Measurements from ENCODE around the gene AHSG. TPM values are rescaled to one million over a fixed set of nuclear protein-coding genes. Genes with fewer than 3 reads are reported as not detected.

The AHSG gene
- total and polyA plus RNA-seq, 10 of the 15 experiments (the other 5 are each of a cell fraction or from before 2014, with no cell fraction given) = 0.06 to 0.90 (median 0.15) TPM; not detected in 7

- TF ChIP-seq USF2 (IDR thresholded peaks at IDR 0.05; ENCODE audit: borderline replicate concordance, low read depth, low read length) (no peak; the same call in 1 of the 2 replicates), ATF2 (IDR thresholded peaks at IDR 0.05; ENCODE audit: low read length) (peak; percentile 88), STAT3 (IDR thresholded peaks at IDR 0.05; ENCODE audit: low read depth, low read length) (0 out of 2 replicates have a peak, but pooled peaks have one; percentile 43), ASH2L (IDR thresholded peaks at IDR 0.05; ENCODE audit: borderline replicate concordance, low read depth) (no peak), ATF3 (IDR thresholded peaks at IDR 0.05; ENCODE audit: borderline replicate concordance, extremely low read depth, low read depth, low read length) (peak; percentile 67; the same call in 1 of the 2 replicates), NFYB (IDR thresholded peaks at IDR 0.05; ENCODE audit: insufficient read depth, low read depth, low read length) (peak; percentile 91), NRF1 (conservative IDR thresholded peaks at IDR 0.05; ENCODE audit: low read depth, low read length) (no peak), ZBTB11 (CRISPR knock-in tag; IDR thresholded peaks at IDR 0.05) (no peak), BACH1 (IDR thresholded peaks at IDR 0.05; ENCODE audit: borderline replicate concordance) (0 out of 2 replicates have a peak, but pooled peaks have one; percentile 43), MTA3 (IDR thresholded peaks at IDR 0.05; ENCODE audit: borderline replicate concordance, low read length) (no peak), HCFC1 (IDR thresholded peaks at IDR 0.05; ENCODE audit: low read length) (peak; percentile 74), NFIC (IDR thresholded peaks at IDR 0.05; ENCODE audit: low read depth, low read length) (no peak), MEF2B (IDR thresholded peaks at IDR 0.05; ENCODE audit: partially characterized antibody, poor library complexity, severe bottlenecking) (peak; percentile 13), NBN (IDR thresholded peaks at IDR 0.05) (peak; percentile 92), WRNIP1 (IDR thresholded peaks at IDR 0.05; ENCODE audit: borderline replicate concordance, low read depth, low read length) (no peak), TAF1 (IDR thresholded peaks at IDR 0.05; ENCODE audit: borderline replicate concordance, low read depth, low read length) (peak; percentile 100)
- TF ChIP-seq, protein P1, sequence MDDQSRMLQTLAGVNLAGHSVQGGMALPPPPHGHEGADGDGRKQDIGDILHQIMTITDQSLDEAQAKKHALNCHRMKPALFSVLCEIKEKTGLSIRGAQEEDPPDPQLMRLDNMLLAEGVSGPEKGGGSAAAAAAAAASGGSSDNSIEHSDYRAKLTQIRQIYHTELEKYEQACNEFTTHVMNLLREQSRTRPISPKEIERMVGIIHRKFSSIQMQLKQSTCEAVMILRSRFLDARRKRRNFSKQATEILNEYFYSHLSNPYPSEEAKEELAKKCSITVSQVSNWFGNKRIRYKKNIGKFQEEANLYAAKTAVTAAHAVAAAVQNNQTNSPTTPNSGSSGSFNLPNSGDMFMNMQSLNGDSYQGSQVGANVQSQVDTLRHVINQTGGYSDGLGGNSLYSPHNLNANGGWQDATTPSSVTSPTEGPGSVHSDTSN (IDR thresholded peaks at IDR 0.05; ENCODE audit: insufficient replicate concordance, low read depth, low read length) = peak; percentile 45
- TF ChIP-seq, protein P2, sequence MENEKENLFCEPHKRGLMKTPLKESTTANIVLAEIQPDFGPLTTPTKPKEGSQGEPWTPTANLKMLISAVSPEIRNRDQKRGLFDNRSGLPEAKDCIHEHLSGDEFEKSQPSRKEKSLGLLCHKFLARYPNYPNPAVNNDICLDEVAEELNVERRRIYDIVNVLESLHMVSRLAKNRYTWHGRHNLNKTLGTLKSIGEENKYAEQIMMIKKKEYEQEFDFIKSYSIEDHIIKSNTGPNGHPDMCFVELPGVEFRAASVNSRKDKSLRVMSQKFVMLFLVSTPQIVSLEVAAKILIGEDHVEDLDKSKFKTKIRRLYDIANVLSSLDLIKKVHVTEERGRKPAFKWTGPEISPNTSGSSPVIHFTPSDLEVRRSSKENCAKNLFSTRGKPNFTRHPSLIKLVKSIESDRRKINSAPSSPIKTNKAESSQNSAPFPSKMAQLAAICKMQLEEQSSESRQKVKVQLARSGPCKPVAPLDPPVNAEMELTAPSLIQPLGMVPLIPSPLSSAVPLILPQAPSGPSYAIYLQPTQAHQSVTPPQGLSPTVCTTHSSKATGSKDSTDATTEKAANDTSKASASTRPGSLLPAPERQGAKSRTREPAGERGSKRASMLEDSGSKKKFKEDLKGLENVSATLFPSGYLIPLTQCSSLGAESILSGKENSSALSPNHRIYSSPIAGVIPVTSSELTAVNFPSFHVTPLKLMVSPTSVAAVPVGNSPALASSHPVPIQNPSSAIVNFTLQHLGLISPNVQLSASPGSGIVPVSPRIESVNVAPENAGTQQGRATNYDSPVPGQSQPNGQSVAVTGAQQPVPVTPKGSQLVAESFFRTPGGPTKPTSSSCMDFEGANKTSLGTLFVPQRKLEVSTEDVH (IDR thresholded peaks at IDR 0.05; ENCODE audit: low read depth, partially characterized antibody) = peak; percentile 84
Observed at GRCh38 chr3:186570096-186570940, 42.5 kb upstream of the AHSG start, which contains the start of gene DNAJB11 (continued).
